Kidney epithelial cell (primary cell): ENCODE results near the gene CIZ1. TPM values are rescaled to one million over a fixed set of nuclear protein-coding genes. Genes with fewer than 3 reads are reported as not detected.

Experiments
- DNase-seq: peaks from one replicate; pipeline ENCODE4 v3.0.0-alpha.2; 2010; ENCODE audit warnings: low read depth
- H3K27me3 ChIP-seq: 2 replicates; pipeline ENCODE4 v1.6.0; 2011; ENCODE audit warnings: low read length; ENCODE audit not compliant: control insufficient read depth, insufficient read depth
- H3K36me3 ChIP-seq: 2 replicates; pipeline ENCODE4 v1.5.1; 2011; ENCODE audit warnings: low read length; ENCODE audit not compliant: control insufficient read depth, insufficient read depth
- H3K4me3 ChIP-seq: 2 replicates; pipeline ENCODE4 v1.5.1; 2011; ENCODE audit warnings: low read depth, mild to moderate bottlenecking, control low read depth, low read length
- total RNA-seq: library from RNA; depleted of rRNA; stranded (reverse); fragments of >200 nt; gene quantifications from 2 replicates; pipeline ENCODE4 v1.2.3, GENCODE V29; 2015
- TF ChIP-seq, protein P1 (sequence below): IDR thresholded peaks from 2 replicates; pipeline ENCODE4 v1.5.1; 2011; ENCODE audit warnings: mild to moderate bottlenecking, moderate library complexity, low read length, control low read depth, inconsistent platforms; ENCODE audit not compliant: insufficient read depth, poor library complexity, severe bottlenecking

The CIZ1 gene
- total RNA-seq, 1 donor from 2014 or later = 56.9 TPM

DNA sequence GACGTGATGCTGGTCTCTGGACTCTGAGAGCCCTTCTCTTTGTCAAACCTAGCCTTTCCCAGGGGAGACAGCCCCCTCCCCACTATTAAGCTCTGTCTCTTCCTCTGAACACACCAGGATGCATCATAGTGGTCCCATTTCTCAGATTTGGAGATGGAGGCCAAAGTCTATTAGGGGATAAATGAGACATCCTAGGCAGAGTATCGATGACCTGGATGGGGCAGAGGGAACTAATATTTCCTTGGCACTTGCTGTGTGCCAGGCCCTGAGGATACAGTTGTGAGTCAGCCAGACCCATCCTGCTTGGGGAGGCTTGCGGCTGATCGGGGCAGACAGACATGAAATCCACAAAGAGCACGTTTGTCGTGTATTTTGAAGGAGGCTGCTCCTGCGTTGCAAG, 17.0 kb upstream of the CIZ1 start:
- TF ChIP-seq, protein P1, sequence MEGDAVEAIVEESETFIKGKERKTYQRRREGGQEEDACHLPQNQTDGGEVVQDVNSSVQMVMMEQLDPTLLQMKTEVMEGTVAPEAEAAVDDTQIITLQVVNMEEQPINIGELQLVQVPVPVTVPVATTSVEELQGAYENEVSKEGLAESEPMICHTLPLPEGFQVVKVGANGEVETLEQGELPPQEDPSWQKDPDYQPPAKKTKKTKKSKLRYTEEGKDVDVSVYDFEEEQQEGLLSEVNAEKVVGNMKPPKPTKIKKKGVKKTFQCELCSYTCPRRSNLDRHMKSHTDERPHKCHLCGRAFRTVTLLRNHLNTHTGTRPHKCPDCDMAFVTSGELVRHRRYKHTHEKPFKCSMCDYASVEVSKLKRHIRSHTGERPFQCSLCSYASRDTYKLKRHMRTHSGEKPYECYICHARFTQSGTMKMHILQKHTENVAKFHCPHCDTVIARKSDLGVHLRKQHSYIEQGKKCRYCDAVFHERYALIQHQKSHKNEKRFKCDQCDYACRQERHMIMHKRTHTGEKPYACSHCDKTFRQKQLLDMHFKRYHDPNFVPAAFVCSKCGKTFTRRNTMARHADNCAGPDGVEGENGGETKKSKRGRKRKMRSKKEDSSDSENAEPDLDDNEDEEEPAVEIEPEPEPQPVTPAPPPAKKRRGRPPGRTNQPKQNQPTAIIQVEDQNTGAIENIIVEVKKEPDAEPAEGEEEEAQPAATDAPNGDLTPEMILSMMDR = no peak
- Histone ChIP-seq H3K36me3 (no peaks in the 10 kb centered on the region), H3K4me3 (no peak overlapping the region), H3K27me3 (no peaks in the 10 kb centered on the region)
- DNase-seq = no peak

DNA sequence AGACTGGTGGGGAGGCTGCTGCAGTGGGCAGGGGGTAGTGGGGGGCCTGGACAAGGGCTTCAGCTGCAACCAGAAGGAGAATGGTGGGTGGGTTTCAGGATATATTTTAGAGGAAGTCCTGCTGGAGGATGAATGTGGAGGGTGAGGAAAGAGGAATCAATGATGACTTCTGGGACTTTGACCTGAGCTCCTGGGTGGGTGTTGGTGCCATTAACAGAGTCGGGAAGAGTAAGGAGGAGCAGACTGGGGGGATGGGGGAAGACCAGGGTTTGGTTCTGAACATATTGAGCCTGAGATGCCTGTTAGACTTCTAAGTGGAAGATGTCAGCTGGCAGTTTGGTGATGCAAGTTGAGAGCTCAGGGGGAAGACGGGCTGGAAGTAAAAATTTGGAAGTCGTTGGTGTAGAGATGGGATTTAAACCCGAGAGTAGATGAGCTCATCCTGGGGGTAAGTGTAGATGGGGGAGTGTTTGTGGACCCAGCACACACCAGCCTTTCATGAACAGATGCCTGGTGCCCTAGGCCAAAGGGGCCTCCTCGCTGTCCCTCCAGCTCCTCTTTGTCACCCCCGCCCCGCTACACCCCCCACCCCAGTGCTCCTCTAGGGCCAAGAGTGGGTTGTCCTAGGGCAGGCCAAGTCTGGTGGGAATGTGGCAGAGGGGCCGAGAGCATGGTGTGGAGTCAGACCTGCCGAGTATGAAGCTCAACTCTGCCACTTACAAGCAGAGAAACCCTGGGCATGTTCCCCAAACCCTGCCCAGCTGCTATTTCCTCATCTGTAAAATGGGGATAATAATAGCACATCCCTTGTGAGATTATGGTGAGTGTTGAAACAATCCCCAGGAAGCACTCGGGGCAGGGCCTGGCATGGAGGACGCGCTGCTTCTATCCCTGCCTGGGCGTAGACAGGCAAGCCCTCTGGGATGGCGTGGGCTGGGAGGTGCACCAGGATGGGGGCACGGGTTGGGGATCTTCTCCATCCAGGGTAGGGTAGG, 15.8 kb upstream of the CIZ1 start:
- Histone ChIP-seq H3K4me3 (no peak overlapping the region), H3K36me3 (no peaks in the 10 kb centered on the region), H3K27me3 (no peaks in the 10 kb centered on the region)
- TF ChIP-seq, protein P1 = no peak
- DNase-seq = no peak

DNA sequence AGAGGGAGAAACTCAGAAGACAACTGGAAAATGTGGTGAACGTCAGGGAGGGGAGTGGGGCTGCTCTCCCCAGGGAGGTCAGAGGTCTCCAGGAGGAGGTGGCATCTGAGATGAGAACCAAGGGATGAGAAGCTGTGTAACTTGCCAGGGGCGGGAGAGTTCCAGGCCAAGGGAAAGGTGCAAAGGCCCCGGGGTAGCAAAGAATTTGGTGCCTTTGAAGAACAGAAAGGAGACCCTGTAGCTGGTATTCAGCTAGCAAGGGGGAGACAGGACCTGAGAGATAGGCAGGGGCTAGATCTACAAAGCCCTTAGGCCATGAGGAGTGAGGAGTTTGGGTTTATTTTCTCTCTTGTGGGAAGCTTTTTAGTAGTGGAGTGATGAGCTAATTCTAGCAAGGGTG, 15.1 kb upstream of the CIZ1 start:
- Histone ChIP-seq H3K4me3 (no peak overlapping the region), H3K36me3 (no peaks in the 10 kb centered on the region), H3K27me3 (no peaks in the 10 kb centered on the region)
- DNase-seq = no peak
- TF ChIP-seq, protein P1 = no peak

DNA sequence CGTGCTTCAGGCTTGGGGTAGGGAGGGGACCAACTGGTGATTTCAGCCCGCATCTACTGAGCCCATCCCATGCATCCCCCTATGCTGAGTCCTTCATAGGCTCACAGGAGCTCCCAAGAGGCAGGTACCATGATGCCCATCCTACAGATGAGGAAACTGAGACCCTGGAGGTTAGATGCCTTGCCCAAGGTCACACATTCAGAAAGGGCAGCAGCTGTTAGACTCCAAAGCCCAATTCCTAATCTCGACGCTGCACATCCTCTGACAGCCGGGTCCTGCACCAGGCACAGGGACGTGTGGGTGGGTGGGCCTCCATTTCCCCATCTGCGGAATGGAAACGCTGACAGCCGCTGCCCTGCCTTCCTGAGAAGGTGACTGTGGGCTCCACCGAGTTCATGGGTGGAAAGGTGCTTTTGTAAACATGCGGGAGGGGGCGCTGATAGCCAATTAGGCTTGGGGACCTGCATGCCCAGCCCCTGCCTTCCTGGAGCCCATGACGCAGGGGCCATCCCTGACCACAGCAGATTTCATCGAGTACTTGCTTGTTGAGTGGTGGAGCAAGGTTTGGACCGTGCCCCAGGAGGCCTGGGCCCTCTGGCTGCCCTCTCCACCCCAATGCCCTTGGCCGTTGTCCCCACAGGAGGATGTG, 14.0 kb upstream of the CIZ1 start:
- no peaks in the 10 kb centered on the region for H3K27me3 ChIP-seq

DNA sequence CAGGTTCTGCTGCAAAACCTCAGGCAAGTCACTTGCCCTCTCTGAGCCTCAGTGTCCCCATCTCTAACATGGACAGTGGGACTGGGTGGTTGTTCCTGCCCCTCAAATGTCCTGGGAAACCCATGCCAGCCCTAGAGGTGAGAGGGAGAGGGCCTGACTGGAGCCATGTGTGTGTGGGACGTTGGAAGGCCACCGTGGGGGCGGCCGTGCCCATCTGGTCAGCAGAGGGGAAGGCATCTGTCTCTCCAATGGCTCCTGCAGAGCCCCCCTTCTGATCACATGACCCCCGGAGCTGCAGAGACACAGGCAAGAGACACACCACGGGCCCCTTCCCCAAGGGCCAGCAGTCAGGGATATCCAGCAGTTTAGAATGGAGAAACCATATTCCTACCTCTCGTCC, 13.5 kb upstream of the CIZ1 start:
- TF ChIP-seq, protein P1 = no peak
- Histone ChIP-seq H3K27me3 (no peaks in the 10 kb centered on the region), H3K4me3 (no peak overlapping the region), H3K36me3 (no peaks in the 10 kb centered on the region)
- no peak for DNase-seq

More for the DNA sequence above, 14.0 kb upstream of the CIZ1 start:
- TF ChIP-seq, protein P1 = no peak
- Histone ChIP-seq H3K36me3 (no peaks in the 10 kb centered on the region), H3K4me3 (no peak overlapping the region)
- DNase-seq = no peak
